ENCODE results near the gene SLC50A1. TPM values are rescaled to one million over a fixed set of nuclear protein-coding genes. Genes with fewer than 3 reads are reported as not detected.
"Not testable (repeated sequence)": the region's sequence is repeated elsewhere in the genome, so short reads cannot be mapped to it uniquely, and the experiment has no call there.

Gene SLC50A1
- polyA plus RNA-seq, 3 donors, result 33.4 to 39.4 (median 36.7) TPM

- WGBS, 3 donors, result 20 to 31% (median 22%) methylated on average over 6 of the region's 6 CpGs
These were observed 5.2 kb upstream of the SLC50A1 start for GRCh38 chr1:155130272-155131006.

DNA sequence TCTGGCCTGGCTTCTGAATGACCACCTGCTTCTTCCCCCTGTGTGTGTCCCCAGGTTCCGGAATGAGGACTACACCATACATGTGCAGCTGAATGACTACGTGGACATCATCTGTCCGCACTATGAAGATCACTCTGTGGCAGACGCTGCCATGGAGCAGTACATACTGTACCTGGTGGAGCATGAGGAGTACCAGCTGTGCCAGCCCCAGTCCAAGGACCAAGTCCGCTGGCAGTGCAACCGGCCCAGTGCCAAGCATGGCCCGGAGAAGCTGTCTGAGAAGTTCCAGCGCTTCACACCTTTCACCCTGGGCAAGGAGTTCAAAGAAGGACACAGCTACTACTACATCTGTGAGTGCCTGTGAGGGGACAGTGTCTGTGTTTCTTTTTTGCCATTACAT, 4.4 kb upstream of the SLC50A1 start:
- H3K27ac ChIP-seq (ENCODE audit: low read depth, low read length), result no peak overlapping the region
- 45 to 79% (median 68%) methylated on average over 8 of the region's 8 CpGs for WGBS, 3 donors

More at GRCh38 chr1:155130272-155131006, 5.2 kb upstream of the SLC50A1 start:
- no peak overlapping the region for H3K27ac ChIP-seq (ENCODE audit: low read depth, low read length)

- 51 to 72% (median 57%) methylated on average over 2 of the region's 2 CpGs for WGBS, 3 donors
- H3K27ac ChIP-seq (ENCODE audit: low read depth, low read length), result no peak overlapping the region
These were observed 3.8 kb upstream of the SLC50A1 start for GRCh38 chr1:155131856-155132255.

DNA sequence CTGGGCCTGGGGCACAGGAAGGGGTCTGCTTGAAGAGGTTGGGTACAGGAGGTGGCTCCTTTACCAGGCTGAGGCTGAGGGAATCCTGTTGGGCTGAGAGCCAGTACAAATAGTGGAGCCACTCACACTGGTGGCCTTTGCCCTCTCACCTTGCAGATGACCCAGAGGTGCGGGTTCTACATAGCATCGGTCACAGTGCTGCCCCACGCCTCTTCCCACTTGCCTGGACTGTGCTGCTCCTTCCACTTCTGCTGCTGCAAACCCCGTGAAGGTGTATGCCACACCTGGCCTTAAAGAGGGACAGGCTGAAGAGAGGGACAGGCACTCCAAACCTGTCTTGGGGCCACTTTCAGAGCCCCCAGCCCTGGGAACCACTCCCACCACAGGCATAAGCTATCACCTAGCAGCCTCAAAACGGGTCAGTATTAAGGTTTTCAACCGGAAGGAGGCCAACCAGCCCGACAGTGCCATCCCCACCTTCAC, 1.8 kb upstream of the SLC50A1 start:
- 52 to 78% (median 74%) methylated on average over 7 of the region's 7 CpGs for WGBS, 3 donors
- H3K27ac ChIP-seq (ENCODE audit: low read depth, low read length), result no peak overlapping the region

DNA sequence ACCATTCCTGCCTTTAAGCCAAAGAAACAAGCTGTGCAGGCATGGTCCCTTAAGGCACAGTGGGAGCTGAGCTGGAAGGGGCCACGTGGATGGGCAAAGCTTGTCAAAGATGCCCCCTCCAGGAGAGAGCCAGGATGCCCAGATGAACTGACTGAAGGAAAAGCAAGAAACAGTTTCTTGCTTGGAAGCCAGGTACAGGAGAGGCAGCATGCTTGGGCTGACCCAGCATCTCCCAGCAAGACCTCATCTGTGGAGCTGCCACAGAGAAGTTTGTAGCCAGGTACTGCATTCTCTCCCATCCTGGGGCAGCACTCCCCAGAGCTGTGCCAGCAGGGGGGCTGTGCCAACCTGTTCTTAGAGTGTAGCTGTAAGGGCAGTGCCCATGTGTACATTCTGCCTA, 1.3 kb upstream of the SLC50A1 start:
- 44 to 66% (median 55%) methylated on average over 1 of the region's 1 CpG for WGBS, 3 donors

DNA sequence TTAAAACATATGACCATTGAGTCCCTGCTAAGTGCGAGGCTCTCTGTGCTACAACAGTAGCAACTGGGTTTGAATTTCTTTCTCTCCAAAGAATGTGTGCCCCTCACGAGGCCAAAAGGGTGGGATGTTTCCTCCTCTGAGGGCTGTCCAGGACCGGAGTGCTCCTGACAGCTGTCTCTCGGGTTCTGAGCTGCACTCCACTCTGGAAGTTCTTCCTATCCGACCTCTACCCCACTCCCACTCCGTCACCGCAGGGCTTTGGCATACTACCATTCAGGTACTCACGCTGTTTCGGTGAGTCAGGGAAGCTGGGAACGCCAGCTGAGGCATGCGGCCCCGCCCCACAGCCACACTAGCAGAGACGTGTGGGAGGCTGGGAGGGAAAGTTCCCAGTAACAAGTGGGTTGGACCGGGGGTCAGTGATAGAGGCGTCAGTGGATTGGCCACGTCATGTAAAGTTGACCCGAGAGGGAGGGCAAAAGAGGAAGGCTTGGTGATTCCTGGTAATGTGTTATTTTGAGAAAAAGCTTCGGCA, 705 bp upstream of the SLC50A1 start:
- peak overlapping the region; percentile 90 for H3K27ac ChIP-seq (ENCODE audit: low read depth, low read length)
- WGBS, 3 donors, result 6 to 9% (median 9%) methylated on average over 18 of the region's 18 CpGs

More for the DNA sequence above, 1.3 kb upstream of the SLC50A1 start:
- H3K27ac ChIP-seq (ENCODE audit: low read depth, low read length), result no peak overlapping the region

DNA sequence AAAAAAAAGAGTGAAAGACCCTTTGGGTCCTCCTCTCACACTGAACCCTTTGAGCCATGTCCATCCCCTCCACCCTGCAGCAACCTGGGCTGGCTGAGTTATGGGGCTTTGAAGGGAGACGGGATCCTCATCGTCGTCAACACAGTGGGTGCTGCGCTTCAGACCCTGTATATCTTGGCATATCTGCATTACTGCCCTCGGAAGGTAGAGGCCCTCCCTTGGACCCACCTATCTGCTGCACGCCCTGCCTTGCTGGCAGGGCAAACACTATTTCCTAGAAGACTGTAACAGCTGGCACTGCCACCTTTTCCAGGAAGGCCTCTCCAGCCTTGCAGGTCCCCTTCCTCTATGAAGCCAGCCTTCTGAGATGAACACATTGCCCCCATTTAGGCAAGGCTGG, 1.1 kb downstream of the SLC50A1 start:
- 20 to 36% (median 30%) methylated on average over 6 of the region's 6 CpGs for WGBS, 3 donors
- no peak overlapping the region for H3K27ac ChIP-seq (ENCODE audit: low read depth, low read length)

DNA sequence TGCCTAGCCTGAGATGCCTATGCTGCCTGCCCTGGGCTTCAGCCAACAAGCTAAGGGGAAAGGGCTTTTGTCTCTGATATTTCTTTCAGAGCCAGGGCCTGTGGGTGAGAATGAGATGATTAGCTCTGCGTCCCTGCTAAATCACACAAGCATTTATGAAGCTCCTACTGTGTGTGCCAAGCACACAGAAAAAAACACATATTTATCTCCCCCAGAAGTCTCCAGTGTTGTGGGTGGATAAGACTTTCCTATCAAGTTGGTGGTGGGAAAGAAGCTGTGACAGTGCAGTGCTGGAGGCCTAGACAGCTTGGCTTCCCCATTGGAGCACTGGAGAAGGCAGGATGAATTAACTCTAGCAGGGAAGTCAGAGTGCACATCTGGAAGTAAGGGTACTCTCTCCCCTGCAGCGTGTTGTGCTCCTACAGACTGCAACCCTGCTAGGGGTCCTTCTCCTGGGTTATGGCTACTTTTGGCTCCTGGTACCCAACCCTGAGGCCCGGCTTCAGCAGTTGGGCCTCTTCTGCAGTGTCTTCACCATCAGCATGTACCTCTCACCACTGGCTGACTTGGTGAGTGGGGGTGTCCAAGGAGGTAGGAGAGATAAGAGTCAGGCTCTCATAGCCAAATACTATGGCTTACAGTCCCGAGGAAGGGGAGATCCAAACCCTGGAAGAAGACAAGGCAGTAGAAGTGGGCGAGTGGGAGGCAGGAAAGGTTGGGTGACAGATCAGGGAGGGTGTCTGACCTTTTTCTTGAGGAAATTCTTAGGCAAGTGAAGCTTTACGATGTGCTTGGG, 1.7 kb downstream of the SLC50A1 start:
- H3K27ac ChIP-seq (ENCODE audit: low read depth, low read length), result no peak overlapping the region
- WGBS, 3 donors, result 74 to 86% (median 86%) methylated on average over 6 of the region's 6 CpGs

DNA sequence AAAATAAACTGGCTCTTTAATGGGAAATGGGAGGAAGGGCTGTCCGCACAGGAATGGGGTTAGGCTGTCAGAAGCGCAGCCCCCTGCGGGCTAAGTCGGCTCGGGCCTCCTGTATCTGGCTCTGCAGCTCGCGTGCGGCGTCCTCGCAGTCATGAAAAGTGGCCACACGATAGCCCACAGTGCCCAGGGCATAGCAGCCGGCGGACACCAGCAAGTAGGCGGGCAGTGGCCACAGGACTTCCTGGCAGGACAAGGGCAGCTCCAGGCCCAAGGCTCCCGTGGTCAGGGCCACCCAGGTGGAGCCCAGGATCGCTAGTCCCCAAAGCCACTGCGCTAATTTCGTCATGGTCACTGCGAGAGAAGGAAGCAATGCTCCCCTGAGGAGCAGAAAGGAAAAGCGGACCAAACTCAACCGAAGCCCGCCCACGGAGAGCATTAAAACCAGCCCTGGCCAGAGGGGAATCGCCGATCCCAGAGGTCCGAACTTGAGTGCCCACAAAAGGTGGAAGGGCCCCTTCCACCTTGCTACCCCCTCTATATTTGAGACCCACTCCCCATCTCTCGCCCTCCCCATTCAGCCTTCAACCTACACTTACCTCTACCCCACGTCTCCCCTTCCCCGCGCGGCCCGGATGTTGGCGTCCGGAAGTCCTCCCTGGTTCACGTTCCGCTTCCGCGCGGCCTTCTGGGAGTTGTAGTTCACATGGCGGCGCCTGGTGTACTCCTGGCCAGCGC, 4.4 kb downstream of the SLC50A1 start, which contains the start of gene DPM3:
Gene DPM3 (minus strand): TSS at position 637 of the 735 bp plus-strand sequence. CDS start 291 bp downstream, at position 346.
- peak within 1 kb of the TSS; percentile 7 for H3K27ac ChIP-seq (ENCODE audit: low read depth, low read length)
- 0 to 1% (median 0%) methylated on average over 41 to 42 of the region's 42 CpGs for WGBS, 3 donors

- H3K27ac ChIP-seq (ENCODE audit: low read depth, low read length), result peak overlapping the region; percentile 7
- WGBS, 3 donors, result 2 to 9% (median 9%) methylated on average over 11 of the region's 11 CpGs
These were observed 4.9 kb downstream of the SLC50A1 start for GRCh38 chr1:155140630-155140953.

GRCh38 chr1:155141749-155142148, 6.1 kb downstream of the SLC50A1 start:
- H3K27ac ChIP-seq (ENCODE audit: low read depth, low read length), result no peak overlapping the region
- WGBS, 3 donors, result 76 to 92% (median 83%) methylated on average over 7 of the region's 7 CpGs

DNA sequence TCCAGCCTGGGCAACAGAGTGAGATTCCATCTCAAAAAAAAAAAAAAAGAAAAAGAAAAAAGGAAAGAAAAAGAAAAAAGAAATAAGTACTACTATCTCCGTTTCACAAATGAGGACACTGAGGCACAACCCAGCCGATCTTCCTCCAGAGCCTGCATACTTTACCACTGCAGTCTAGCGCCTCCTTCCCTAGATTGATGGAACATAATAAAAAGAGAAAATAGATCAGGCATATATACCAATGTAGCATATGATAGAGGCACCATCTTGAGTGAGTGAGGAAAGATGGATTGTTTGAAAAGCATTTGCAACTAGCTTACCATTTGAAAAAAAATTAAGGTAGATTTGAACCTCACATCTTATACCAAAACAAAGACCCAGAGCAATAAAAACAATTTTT, 9.8 kb downstream of the SLC50A1 start:
- WGBS, 3 donors, result 67 to 82% (median 81%) methylated on average over 3 of the region's 3 CpGs
- no peak overlapping the region for H3K27ac ChIP-seq (ENCODE audit: low read depth, low read length)

DNA sequence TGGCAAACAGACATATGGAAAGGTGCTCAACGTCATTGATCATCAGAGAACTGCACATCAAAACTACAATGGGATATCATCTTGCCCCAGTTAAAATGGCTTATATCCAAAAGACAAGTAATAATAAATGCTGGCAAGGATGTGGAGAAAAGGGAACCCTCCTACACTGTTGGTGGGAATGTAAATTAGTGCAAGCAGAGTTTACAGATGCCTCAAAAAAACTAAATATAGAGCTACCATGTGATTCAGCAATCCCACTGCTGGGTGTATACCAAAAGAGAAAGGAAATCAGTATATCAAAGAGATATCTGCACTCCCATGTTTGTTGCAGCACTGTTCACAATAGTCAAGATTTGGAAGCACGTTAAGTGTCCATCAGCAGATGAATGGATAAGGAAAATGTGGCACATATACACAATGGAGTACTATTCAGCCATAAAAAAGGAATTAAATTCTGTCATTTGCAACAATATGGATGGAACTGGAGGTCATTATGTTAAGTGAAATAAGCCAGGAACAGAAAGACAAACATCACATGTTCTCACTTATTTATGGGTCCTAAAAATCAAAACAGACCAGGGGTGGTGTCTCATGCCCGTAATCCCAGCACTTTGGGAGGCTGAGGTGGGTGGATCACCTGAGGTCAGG, 20.5 kb downstream of the SLC50A1 start:
- WGBS, 3 donors, result 68 to 77% (median 72%) methylated on average over 3 of the region's 3 CpGs
- H3K27ac ChIP-seq (ENCODE audit: low read depth, low read length), result not testable (repeated sequence)

GRCh38 chr1:155158991-155159390, 23.3 kb downstream of the SLC50A1 start:
- no peak overlapping the region for H3K27ac ChIP-seq (ENCODE audit: low read depth, low read length)
- WGBS, 3 donors, result 58 to 85% (median 73%) methylated on average over 1 of the region's 1 CpG

DNA sequence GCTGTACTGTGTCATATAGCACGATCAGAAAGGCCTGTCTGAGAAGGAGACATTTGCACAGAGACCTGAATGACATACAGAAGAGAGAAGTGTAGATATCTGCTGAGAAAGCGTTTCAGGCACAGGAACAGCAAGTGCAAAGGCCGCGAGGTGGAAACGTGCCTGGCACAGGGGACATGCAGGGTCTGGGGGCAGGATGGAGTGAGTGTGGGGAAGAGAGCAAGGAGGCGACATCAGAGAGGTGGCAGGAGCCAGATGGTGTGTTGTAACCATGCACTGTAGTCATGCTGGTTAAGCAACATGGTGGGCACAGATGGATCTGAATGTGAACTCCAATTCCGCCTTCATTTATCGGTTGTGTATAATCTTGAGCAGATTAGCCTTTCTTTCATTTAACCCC, 24.5 kb downstream of the SLC50A1 start:
- no peak overlapping the region for H3K27ac ChIP-seq (ENCODE audit: low read depth, low read length)
- WGBS, 3 donors, result 67 to 75% (median 68%) methylated on average over 8 of the region's 8 CpGs

DNA sequence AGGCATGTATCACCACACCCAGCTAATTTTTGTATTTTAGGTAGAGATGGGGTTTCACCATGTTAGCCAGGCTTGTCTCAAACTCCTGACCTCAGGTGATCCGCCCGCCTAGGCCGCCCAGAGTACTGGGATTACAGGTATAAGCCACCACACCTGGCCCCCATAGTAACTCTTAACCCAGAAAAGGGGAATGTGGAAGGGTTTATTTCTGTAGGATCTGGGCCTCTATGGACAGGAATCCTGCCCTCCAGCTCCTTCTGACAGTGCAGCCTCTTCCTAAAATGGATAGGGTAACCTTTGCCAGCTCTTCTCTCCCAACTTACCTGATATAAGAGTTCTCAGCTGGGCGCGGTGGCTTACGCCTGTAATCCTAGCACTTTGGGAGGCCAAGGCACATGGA, 27.0 kb downstream of the SLC50A1 start:
- 95 to 98% (median 97%) methylated on average over 6 of the region's 6 CpGs for WGBS, 3 donors
- H3K27ac ChIP-seq (ENCODE audit: low read depth, low read length), result not testable (repeated sequence)

DNA sequence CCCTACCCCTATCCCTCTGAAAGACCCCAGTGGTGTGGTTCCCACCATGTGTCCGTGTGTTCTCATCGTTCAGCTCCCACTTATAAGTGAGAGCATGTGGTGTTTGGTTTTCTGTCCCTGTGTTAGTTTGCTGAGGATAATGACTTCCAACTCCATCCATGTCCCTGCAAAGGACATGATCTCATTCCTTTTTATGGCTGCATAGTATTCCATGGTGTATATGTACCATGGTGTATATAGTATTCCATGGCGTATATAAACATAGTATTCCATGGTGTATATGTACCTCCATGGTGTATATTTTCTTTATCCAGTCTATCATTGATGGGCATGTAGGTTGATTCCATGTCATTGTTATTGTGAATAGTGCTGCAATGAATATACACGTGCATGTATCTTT, 28.1 kb downstream of the SLC50A1 start:
- not testable (repeated sequence) for H3K27ac ChIP-seq (ENCODE audit: low read depth, low read length)
- WGBS, 3 donors, result 94 to 96% (median 95%) methylated on average over 4 of the region's 4 CpGs

DNA sequence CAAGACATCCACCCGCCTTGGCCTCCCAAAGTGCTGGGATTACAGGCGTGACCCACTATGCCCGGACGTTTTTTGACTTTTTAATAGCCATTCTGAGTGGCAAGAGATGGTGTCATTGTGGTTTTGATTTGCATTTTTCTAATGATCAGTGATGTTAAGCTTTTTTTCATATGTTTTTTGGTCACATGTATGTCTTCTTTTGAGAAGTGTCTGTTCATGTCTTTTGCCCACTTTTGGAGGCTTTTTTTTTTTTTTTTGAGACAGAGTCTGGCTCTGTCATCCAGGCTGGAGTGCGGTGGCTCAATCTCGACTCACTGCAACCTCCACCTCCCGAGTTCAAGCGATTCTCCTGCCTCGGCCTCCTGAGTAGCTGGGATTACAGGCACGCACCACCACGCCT, 29.0 kb downstream of the SLC50A1 start:
- not testable (repeated sequence) for H3K27ac ChIP-seq (ENCODE audit: low read depth, low read length)
- WGBS, 3 donors, result 91 to 96% (median 93%) methylated on average over 11 of the region's 11 CpGs

Measured in adipose tissue (tissue), 3 donors.